Measurements from ENCODE around the gene ZDHHC7. TPM values are rescaled to one million over a fixed set of nuclear protein-coding genes. Genes with fewer than 3 reads are reported as not detected.
A peak's percentile ranks its signal among the peaks of the same experiment; 100 is the strongest.

The ZDHHC7 gene
- total RNA-seq, 1 experiment from 2014 or later = 78.0 TPM

GRCh38 chr16:84996365-84996764, 15.0 kb downstream of the ZDHHC7 start:
- no peak for DNase-seq (ENCODE audit: low read depth)

- DNase-seq (ENCODE audit: low read depth) = no peak
These were observed 15.7 kb downstream of the ZDHHC7 start for GRCh38 chr16:84995663-84996062.

- no peak for DNase-seq (ENCODE audit: low read depth)
These were observed 17.4 kb downstream of the ZDHHC7 start for GRCh38 chr16:84993926-84994325.

GRCh38 chr16:84992717-84993075, 18.6 kb downstream of the ZDHHC7 start:
- DNase-seq (ENCODE audit: low read depth) = no peak

- no peak for DNase-seq (ENCODE audit: low read depth)
These were observed 20.6 kb downstream of the ZDHHC7 start for GRCh38 chr16:84990782-84991181.

- DNase-seq (ENCODE audit: low read depth) = no peak
These were observed 21.4 kb downstream of the ZDHHC7 start for GRCh38 chr16:84989749-84990620.

- DNase-seq (ENCODE audit: low read depth) = no peak
These were observed 22.8 kb downstream of the ZDHHC7 start for GRCh38 chr16:84988328-84989080.

GRCh38 chr16:84986879-84987278, 24.5 kb downstream of the ZDHHC7 start:
- DNase-seq (ENCODE audit: low read depth) = no peak

- no peak for DNase-seq (ENCODE audit: low read depth)
These were observed 25.2 kb downstream of the ZDHHC7 start for GRCh38 chr16:84986102-84986501.

GRCh38 chr16:84985079-84986065, 26.0 kb downstream of the ZDHHC7 start:
- peak; percentile 93 for DNase-seq (ENCODE audit: low read depth)

- no peak for DNase-seq (ENCODE audit: low read depth)
These were observed 28.9 kb downstream of the ZDHHC7 start for GRCh38 chr16:84982434-84982833.

- DNase-seq (ENCODE audit: low read depth) = no peak
These were observed 31.8 kb downstream of the ZDHHC7 start for GRCh38 chr16:84979516-84979915.

- DNase-seq (ENCODE audit: low read depth) = no peak
These were observed 34.5 kb downstream of the ZDHHC7 start for GRCh38 chr16:84976644-84977400.

GRCh38 chr16:84975522-84975921, 35.8 kb downstream of the ZDHHC7 start:
- no peak for DNase-seq (ENCODE audit: low read depth)

- no peak for DNase-seq (ENCODE audit: low read depth)
These were observed 36.3 kb downstream of the ZDHHC7 start for GRCh38 chr16:84975066-84975465.

- no peak for DNase-seq (ENCODE audit: low read depth)
These were observed 37.4 kb downstream of the ZDHHC7 start for GRCh38 chr16:84973776-84974523.

- DNase-seq (ENCODE audit: low read depth) = no peak
These were observed 38.1 kb downstream of the ZDHHC7 start for GRCh38 chr16:84973236-84973635.

- peak; percentile 68 for DNase-seq (ENCODE audit: low read depth)
These were observed 40.7 kb downstream of the ZDHHC7 start for GRCh38 chr16:84970447-84971127.

GRCh38 chr16:84967828-84968227, 43.5 kb downstream of the ZDHHC7 start:
- no peak for DNase-seq (ENCODE audit: low read depth)

All from M059J (cell line).